B cell (primary cell): ENCODE measurements around the gene KRT33B. TPM values are rescaled to one million over a fixed set of nuclear protein-coding genes. Genes with fewer than 3 reads are reported as not detected.
A peak's percentile ranks its signal among the peaks of the same experiment; 100 is the strongest.

Experiments
- ATAC-seq: fragments of 200-7000 bp; cut with Tn5 transposase; one replicate; pipeline ENCODE4 v1.10.0; 2021; ENCODE audit warnings: low read depth, mild to moderate bottlenecking, moderate number of reproducible peaks, moderate library complexity
- CTCF ChIA-PET: fragments of 350-600 bp; sonication (Branson Sonifier 250); formaldehyde crosslinking; loops from one replicate; lab custom pipeline; 2021; ENCODE audit warnings: antibody characterized with exemption, inconsistent platforms; lab: Charles Lee
- POLR2A ChIA-PET: fragments of 350-600 bp; sonication (Branson Sonifier 250); formaldehyde crosslinking; loops from one replicate; lab custom pipeline; 2021; ENCODE audit warnings: antibody characterized with exemption; lab: Charles Lee
- DNase-seq: peaks from one replicate; pipeline ENCODE4 v3.0.0; 2013
- H2AFZ ChIP-seq: 2 replicates; pipeline ENCODE4 v1.6.1; 2012; ENCODE audit warnings: mild to moderate bottlenecking, low read depth, low read length; ENCODE audit not compliant: insufficient read depth, poor library complexity, severe bottlenecking
- H3K27ac ChIP-seq, 2 donors: 1 replicate in 1 of 2; 2 replicates in 1 of 2; pipeline ENCODE4 v1.5.1; 2012 to 2013; ENCODE audit warnings: low read length in 2 of 2, mild to moderate bottlenecking in 2 of 2, moderate library complexity in 1 of 2
- H3K27me3 ChIP-seq, 4 experiments: fragments of 200-600 bp in 1 of 4; sonication (generic) in 1 of 4; replicated peaks in 1 of 4; 1 replicate in 2 of 4; 2 replicates in 2 of 4; pipeline versions ENCODE4 v1.6.1 to v1.7.0; 2013 to 2016; ENCODE audit warnings: low read length in 3 of 4, mild to moderate bottlenecking in 2 of 4, mixed read lengths in 1 of 4, moderate library complexity in 1 of 4; ENCODE audit not compliant: insufficient read depth in 4 of 4, control insufficient read depth in 3 of 4; ENCODE audit errors: control extremely low read depth in 1 of 4
- H3K36me3 ChIP-seq, 2 experiments: replicated peaks in 1 of 2; 1 replicate in 1 of 2; 2 replicates in 1 of 2; pipeline versions ENCODE4 v1.6.1 to v1.7.1; 2013; ENCODE audit warnings: low read length in 1 of 2; ENCODE audit not compliant: insufficient read depth in 2 of 2, control insufficient read depth in 1 of 2; ENCODE audit errors: control extremely low read depth in 1 of 2, extremely low read depth in 1 of 2
- H3K4me1 ChIP-seq, 2 donors: fragments of 200-600 bp in 1 of 2; sonication (generic) in 1 of 2; 1 replicate in 1 of 2; 2 replicates in 1 of 2; pipeline versions ENCODE4 v1.5.1 to v1.6.1; 2013 to 2017; ENCODE audit warnings: low read length in 2 of 2; ENCODE audit not compliant: control insufficient read depth in 2 of 2, insufficient read depth in 2 of 2
- H3K4me2 ChIP-seq: replicated peaks from 2 replicates; pipeline ENCODE3; 2012; ENCODE audit warnings: mild to moderate bottlenecking, low read depth, low read length; ENCODE audit not compliant: poor library complexity, severe bottlenecking
- H3K4me3 ChIP-seq, 5 experiments: fragments of 200-600 bp in 1 of 5; sonication (generic) in 1 of 5; 1 replicate in 3 of 5; 2 replicates in 2 of 5; pipeline versions ENCODE4 v1.5.1 to v1.7.0; 2011 to 2016; ENCODE audit warnings: low read length in 4 of 5, mild to moderate bottlenecking in 4 of 5, low read depth in 2 of 5, control low read depth in 1 of 5, moderate library complexity in 1 of 5; ENCODE audit not compliant: insufficient read depth in 1 of 5; ENCODE audit errors: control extremely low read depth in 1 of 5, extremely low read depth in 1 of 5
- H3K79me2 ChIP-seq: fragments of 200-600 bp; sonication (generic); one replicate; pipeline ENCODE4 v1.6.0; 2016; ENCODE audit warnings: low read length; ENCODE audit not compliant: control insufficient read depth, insufficient read depth
- H3K9ac ChIP-seq: fragments of 200-600 bp; sonication (generic); 2 replicates; pipeline ENCODE4 v1.6.1; 2017; ENCODE audit warnings: mild to moderate bottlenecking, low read length, moderate library complexity
- H3K9me3 ChIP-seq, 3 donors: one replicate each; pipeline versions ENCODE4 v1.6.1 to v1.7.1; 2013; ENCODE audit warnings: low read length in 2 of 3; ENCODE audit not compliant: control insufficient read depth in 2 of 3, insufficient read depth in 1 of 3; ENCODE audit errors: control extremely low read depth in 1 of 3
- H4K20me1 ChIP-seq: 2 replicates; pipeline ENCODE4 v1.6.0; 2012; ENCODE audit warnings: mild to moderate bottlenecking, low read length; ENCODE audit not compliant: insufficient read depth, control insufficient read depth, poor library complexity, severe bottlenecking
- H3K27ac Mint-ChIP-seq: one replicate; pipeline ENCODE4 v1.8.0; 2021; ENCODE audit warnings: mixed read lengths
- H3K27me3 Mint-ChIP-seq: one replicate; pipeline ENCODE4 v1.8.0; 2021; ENCODE audit warnings: mixed read lengths
- H3K4me1 Mint-ChIP-seq: one replicate; pipeline ENCODE4 v1.8.0; 2021; ENCODE audit warnings: mixed read lengths
- H3K4me3 Mint-ChIP-seq: one replicate; pipeline ENCODE4 v1.8.0; 2021; ENCODE audit warnings: mixed read lengths
- H3K9me3 Mint-ChIP-seq: one replicate; pipeline ENCODE4 v1.8.0; 2022; ENCODE audit warnings: mixed read lengths; ENCODE audit not compliant: insufficient read depth
- CTCF ChIP-seq: fragments of 200-600 bp; IDR thresholded peaks from one replicate; pipeline ENCODE4 v1.8.0; 2022; ENCODE audit warnings: antibody characterized with exemption, mild to moderate bottlenecking
- EZH2 ChIP-seq: IDR thresholded peaks from 2 replicates; pipeline ENCODE4 v1.6.1; 2012; ENCODE audit warnings: borderline replicate concordance, low read depth, mild to moderate bottlenecking, moderate library complexity, low read length; ENCODE audit not compliant: insufficient read depth, poor library complexity, severe bottlenecking
- WGBS: methylation state at CpG from one replicate; pipeline ENCODE4 v1.1.5; 2013; ENCODE audit warnings: missing lambda C conversion rate; ENCODE audit not compliant: insufficient coverage; 5-methylcytosine and 5-hydroxymethylcytosine counted together
- intact Hi-C: fragments of 100-400 bp; cut with micrococcal nuclease; formaldehyde crosslinking; loops from one replicate; pipeline ENCODE4 v1.10.0; 2022
- polyA plus RNA-seq: library from polyadenylated mRNA; depleted of rRNA; stranded (reverse); fragments of >200 nt; gene quantifications from 2 replicates; pipeline ENCODE4 v1.2.3, GENCODE V29; 2012
- total RNA-seq, 2 donors: library from RNA; stranded (reverse); fragments of 120-200 nt in 1 of 2; gene quantifications; 1 replicate in 1 of 2; 2 replicates in 1 of 2; pipeline versions ENCODE4 v1.2.3 to v1.2.4, GENCODE V29; 2013 to 2022

KRT33B gene
- total and polyA plus RNA-seq, 2 donors (not counting 1 experiment from before 2014, with no cell fraction given) = not detected

DNA sequence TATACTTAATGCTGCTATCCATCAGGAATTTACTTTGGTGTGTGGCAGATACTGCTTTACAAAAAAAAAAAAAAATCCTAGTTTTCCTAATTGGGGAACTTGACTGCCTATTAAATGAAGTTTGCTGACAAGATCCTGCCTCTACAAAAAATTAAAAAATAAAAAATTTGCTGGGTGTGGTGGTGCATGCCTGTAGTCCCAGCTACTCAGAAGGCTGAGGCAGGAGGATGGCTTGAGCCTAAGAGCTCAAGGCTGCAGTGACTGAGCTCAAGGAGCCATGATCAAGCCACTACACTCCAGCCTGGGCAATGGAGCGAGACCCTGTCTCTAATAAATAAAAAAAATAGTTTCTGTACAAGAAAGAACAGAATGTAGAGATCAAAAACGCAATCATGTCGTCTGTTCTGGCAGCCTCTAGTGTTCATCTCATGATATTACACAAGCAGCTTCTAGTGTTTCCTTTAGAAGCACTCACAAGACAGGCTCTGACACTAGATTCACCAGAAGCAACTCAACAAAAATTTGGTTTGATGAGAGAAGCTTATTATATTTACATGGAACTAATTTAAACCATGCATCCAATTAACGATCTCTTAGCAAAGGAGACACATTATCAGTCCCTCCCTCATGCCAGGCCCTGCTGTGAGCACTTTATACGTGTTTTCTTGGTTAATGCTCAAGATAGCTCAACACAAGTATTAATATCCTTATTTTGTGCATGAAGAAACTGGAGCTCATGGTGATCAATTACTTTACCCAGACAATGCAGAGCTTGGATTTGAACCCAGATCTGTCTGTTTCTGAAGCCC lies 47.3 kb downstream of the KRT33B start:
- no peaks in the 10 kb centered on the region for H3K27me3 Mint-ChIP-seq
- no peak overlapping the region for H3K27ac Mint-ChIP-seq
- ATAC-seq (peak; percentile 64), DNase-seq (peak; percentile 71)
- Histone ChIP-seq H3K4me3 (no peak overlapping the region), H3K27ac (no peak overlapping the region), H3K9ac (no peak overlapping the region), H4K20me1 (no peaks in the 10 kb centered on the region), H3K79me2 (no peaks in the 10 kb centered on the region), H3K36me3 (no peaks in the 10 kb centered on the region), H3K4me2 (no peak overlapping the region), H3K4me1 (peaks cover 0 to 4% of the 10 kb centered on the region in 2 donors), H3K27me3 (peaks cover 0 to 3% (median 0%) of the 10 kb centered on the region in 4 experiments), H3K9me3 (peaks cover 3 to 10% (median 3%) of the 10 kb centered on the region in 3 donors), H2AFZ (no peak overlapping the region)
- ChIA-PET CTCF (interaction anchor here (0.7 to 3.6 kb wide), 33 partner anchors 8 to 707 kb away, joined by 3 to 24 read pairs (median 4); partner anchors contain the start of genes KRT39 and KRTAP16-1), POLR2A (no interaction called here)
- no peak overlapping the region for H3K4me3 Mint-ChIP-seq
- intact Hi-C loops = loop anchor here (1.0 to 10.0 kb wide), 4 partner anchors 14 to 700 kb away; no protein-coding TSS in a partner anchor
- peaks cover 3% of the 10 kb centered on the region for H3K4me1 Mint-ChIP-seq
- H3K9me3 Mint-ChIP-seq = peaks cover 6% of the 10 kb centered on the region
- TF ChIP-seq EZH2 = no peak
- TF ChIP-seq CTCF = peak; percentile 84
- 0% methylated on average over 2 of the region's 5 CpGs for WGBS

DNA sequence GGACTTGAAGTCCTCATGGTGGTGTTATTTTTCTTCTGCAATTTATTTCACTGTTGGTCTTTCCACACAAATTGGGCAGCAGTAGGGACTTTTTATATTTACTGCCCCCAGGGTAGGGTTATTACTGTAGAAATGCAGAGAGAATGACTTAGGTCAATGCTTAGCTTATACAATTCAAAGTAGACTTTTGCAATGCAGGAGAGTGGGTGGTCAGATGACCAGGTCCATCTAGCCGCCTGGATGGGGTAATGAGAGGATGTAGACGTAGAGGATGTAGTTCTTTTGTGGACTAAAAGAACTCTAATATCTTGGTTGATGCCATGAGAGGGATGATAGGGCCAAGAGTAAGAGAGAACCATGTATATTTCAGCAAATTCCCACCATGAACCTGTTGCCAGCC lies 51.4 kb downstream of the KRT33B start:
- Mint-ChIP-seq H3K9me3 (peaks cover 6% of the 10 kb centered on the region), H3K4me3 (no peak overlapping the region)

More for the DNA sequence above, 51.4 kb downstream of the KRT33B start:
- no peak overlapping the region for H3K4me2 ChIP-seq
- peaks cover 0 to 3% (median 0%) of the 10 kb centered on the region in 4 experiments for H3K27me3 ChIP-seq
- no peaks in the 10 kb centered on the region for H4K20me1 ChIP-seq
- H3K27ac Mint-ChIP-seq = no peak overlapping the region
- H3K4me1 Mint-ChIP-seq = peaks cover 3% of the 10 kb centered on the region
- H3K79me2 ChIP-seq = no peaks in the 10 kb centered on the region
- H3K27me3 Mint-ChIP-seq = peaks cover 16% of the 10 kb centered on the region
- H3K27ac ChIP-seq = no peak overlapping the region
- CTCF ChIA-PET = no interaction called here
- POLR2A ChIA-PET = no interaction called here
- DNase-seq (no peak), ATAC-seq (no peak)
- intact Hi-C loops = no loop called here
- H3K4me3 ChIP-seq = no peak overlapping the region
- no peak overlapping the region for H3K9ac ChIP-seq
- peaks cover 3 to 10% (median 3%) of the 10 kb centered on the region in 3 donors for H3K9me3 ChIP-seq
- TF ChIP-seq CTCF = no peak
- no peak for TF ChIP-seq EZH2
- peaks cover 0 to 4% of the 10 kb centered on the region in 2 donors for H3K4me1 ChIP-seq
- 40% methylated on average over 2 of the region's 2 CpGs for WGBS
- no peak overlapping the region for H2AFZ ChIP-seq
- no peaks in the 10 kb centered on the region for H3K36me3 ChIP-seq
